ENCODE data around the gene NT5DC4. TPM values are rescaled to one million over a fixed set of nuclear protein-coding genes. Genes with fewer than 3 reads are reported as not detected.

The NT5DC4 gene
- total and polyA plus RNA-seq, 2 experiments from 2014 or later = 0.79 to 2.7 TPM

GRCh38 chr2:112712903-112713584, 7.8 kb upstream of the NT5DC4 start:
- H3K4me3 ChIP-seq = no peak overlapping the region
- no peaks in the 10 kb centered on the region for H4K20me1 ChIP-seq (ENCODE audit: insufficient read depth, poor library complexity, severe bottlenecking)
- no peaks in the 10 kb centered on the region for H3K27me3 ChIP-seq
- H3K79me2 ChIP-seq = no peaks in the 10 kb centered on the region
- H3K4me1 ChIP-seq (ENCODE audit: insufficient read depth) = no peaks in the 10 kb centered on the region
- H3K9me2 ChIP-seq (replicated peaks; ENCODE audit: insufficient read depth) = no peaks in the 10 kb centered on the region
- H3K9me3 ChIP-seq (ENCODE audit: low read depth) = no peaks in the 10 kb centered on the region
- no peaks in the 10 kb centered on the region for H3K36me3 ChIP-seq (replicated peaks; ENCODE audit: insufficient read depth, low read depth)
- no peak for DNase-seq (ENCODE audit: low spot score)
- no peak overlapping the region for H2AFZ ChIP-seq
- no peak overlapping the region for H3K27ac ChIP-seq
- TF ChIP-seq EZH2phosphoT487 (IDR thresholded peaks at IDR 0.05; ENCODE audit: low read depth, severe bottlenecking, unreplicated experiment) = no peak
- TF ChIP-seq EZH2 (IDR thresholded peaks at IDR 0.05; ENCODE audit: borderline replicate concordance) = no peak
- TF ChIP-seq CTCF (IDR thresholded peaks at IDR 0.05; ENCODE audit: poor library complexity) = no peak
- no peak overlapping the region for H3K4me2 ChIP-seq
- WGBS (ENCODE audit: low lambda C conversion rate, missing lambda C conversion rate) = 79% methylated on average over 17 of the region's 17 CpGs

DNA sequence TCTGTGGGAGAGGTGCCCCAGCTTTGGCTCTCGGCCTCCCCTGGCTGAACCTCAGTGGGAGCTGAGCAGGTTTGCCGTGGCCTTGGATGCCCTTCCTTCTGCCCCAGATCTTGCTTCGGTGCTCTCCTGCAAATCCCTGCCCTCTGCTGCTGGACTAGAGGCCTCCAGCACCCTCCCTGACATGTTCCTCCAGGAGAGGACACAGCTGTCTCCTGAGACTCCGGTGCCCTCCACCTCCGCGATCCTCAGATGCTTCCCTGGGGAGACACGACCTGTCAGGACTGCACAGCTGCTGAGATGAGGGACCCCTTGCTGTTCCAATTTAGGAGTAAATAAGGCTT, 7.3 kb upstream of the NT5DC4 start:
- WGBS (ENCODE audit: low lambda C conversion rate, missing lambda C conversion rate) = 84% methylated on average over 7 of the region's 7 CpGs
- no peaks in the 10 kb centered on the region for H3K4me1 ChIP-seq (ENCODE audit: insufficient read depth)
- no peak overlapping the region for H3K27ac ChIP-seq
- no peak overlapping the region for H2AFZ ChIP-seq
- no peak overlapping the region for H3K4me3 ChIP-seq
- no peaks in the 10 kb centered on the region for H3K9me3 ChIP-seq (ENCODE audit: low read depth)
- no peaks in the 10 kb centered on the region for H4K20me1 ChIP-seq (ENCODE audit: insufficient read depth, poor library complexity, severe bottlenecking)
- no peaks in the 10 kb centered on the region for H3K36me3 ChIP-seq (replicated peaks; ENCODE audit: insufficient read depth, low read depth)
- H3K9me2 ChIP-seq (replicated peaks; ENCODE audit: insufficient read depth) = no peaks in the 10 kb centered on the region
- DNase-seq (ENCODE audit: low spot score) = no peak
- no peaks in the 10 kb centered on the region for H3K27me3 ChIP-seq
- H3K79me2 ChIP-seq = no peaks in the 10 kb centered on the region
- no peak for TF ChIP-seq CTCF (IDR thresholded peaks at IDR 0.05; ENCODE audit: poor library complexity)
- no peak for TF ChIP-seq EZH2phosphoT487 (IDR thresholded peaks at IDR 0.05; ENCODE audit: low read depth, severe bottlenecking, unreplicated experiment)
- no peak for TF ChIP-seq EZH2 (IDR thresholded peaks at IDR 0.05; ENCODE audit: borderline replicate concordance)
- no peak overlapping the region for H3K4me2 ChIP-seq

GRCh38 chr2:112713926-112714325, 6.9 kb upstream of the NT5DC4 start:
- 97% methylated on average over 4 of the region's 7 CpGs for WGBS (ENCODE audit: low lambda C conversion rate, missing lambda C conversion rate)
- Histone ChIP-seq H3K27ac (no peak overlapping the region), H3K4me3 (no peak overlapping the region), H3K4me2 (no peak overlapping the region), H3K36me3 (replicated peaks; ENCODE audit: insufficient read depth, low read depth) (no peaks in the 10 kb centered on the region), H3K4me1 (ENCODE audit: insufficient read depth) (no peaks in the 10 kb centered on the region), H3K9me3 (ENCODE audit: low read depth) (no peaks in the 10 kb centered on the region), H2AFZ (no peak overlapping the region), H4K20me1 (ENCODE audit: insufficient read depth, poor library complexity, severe bottlenecking) (no peaks in the 10 kb centered on the region), H3K9me2 (replicated peaks; ENCODE audit: insufficient read depth) (no peaks in the 10 kb centered on the region), H3K79me2 (no peaks in the 10 kb centered on the region), H3K27me3 (no peaks in the 10 kb centered on the region)
- TF ChIP-seq EZH2 (IDR thresholded peaks at IDR 0.05; ENCODE audit: borderline replicate concordance) (no peak), EZH2phosphoT487 (IDR thresholded peaks at IDR 0.05; ENCODE audit: low read depth, severe bottlenecking, unreplicated experiment) (no peak), CTCF (IDR thresholded peaks at IDR 0.05; ENCODE audit: poor library complexity) (no peak)
- no peak for DNase-seq (ENCODE audit: low spot score)
